Measurements from ENCODE around the gene PIK3C2G. TPM values are rescaled to one million over a fixed set of nuclear protein-coding genes. Genes with fewer than 3 reads are reported as not detected.

PIK3C2G gene
- total RNA-seq, 1 donor from 2014 or later = 2.7 TPM

DNA sequence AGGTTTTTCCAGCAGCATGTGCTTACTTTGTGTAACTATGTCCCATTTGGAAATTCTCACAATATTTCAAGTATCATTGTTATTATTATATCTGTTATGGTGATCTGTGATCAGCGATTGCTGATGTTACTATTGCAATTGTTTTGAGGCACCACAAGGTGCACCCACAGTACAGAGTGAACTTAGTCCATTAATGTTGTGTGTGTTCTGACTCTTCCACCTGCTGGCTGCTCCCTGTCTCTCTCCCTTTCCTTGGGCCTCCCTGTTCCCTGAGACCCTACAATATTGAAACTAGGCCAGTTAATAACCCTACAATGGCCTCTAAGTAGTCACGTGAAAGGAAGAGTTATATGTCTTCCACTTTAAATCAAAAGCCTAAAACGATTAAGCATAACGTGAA is 153.9 kb downstream of the PIK3C2G start:
- Mint-ChIP-seq H3K4me3 (no peak overlapping the region), H3K9me3 (peaks cover 4% of the 10 kb centered on the region), H3K27me3 (ENCODE audit: low read depth) (no peaks in the 10 kb centered on the region), H3K4me1 (peaks cover 29% of the 10 kb centered on the region), H3K27ac (no peak overlapping the region), H3K36me3 (no peaks in the 10 kb centered on the region)
- DNase-seq (ENCODE audit: low spot score in 2 of 2, unreplicated experiment in 2 of 2) = no peak
- TF ChIP-seq, protein P1, sequence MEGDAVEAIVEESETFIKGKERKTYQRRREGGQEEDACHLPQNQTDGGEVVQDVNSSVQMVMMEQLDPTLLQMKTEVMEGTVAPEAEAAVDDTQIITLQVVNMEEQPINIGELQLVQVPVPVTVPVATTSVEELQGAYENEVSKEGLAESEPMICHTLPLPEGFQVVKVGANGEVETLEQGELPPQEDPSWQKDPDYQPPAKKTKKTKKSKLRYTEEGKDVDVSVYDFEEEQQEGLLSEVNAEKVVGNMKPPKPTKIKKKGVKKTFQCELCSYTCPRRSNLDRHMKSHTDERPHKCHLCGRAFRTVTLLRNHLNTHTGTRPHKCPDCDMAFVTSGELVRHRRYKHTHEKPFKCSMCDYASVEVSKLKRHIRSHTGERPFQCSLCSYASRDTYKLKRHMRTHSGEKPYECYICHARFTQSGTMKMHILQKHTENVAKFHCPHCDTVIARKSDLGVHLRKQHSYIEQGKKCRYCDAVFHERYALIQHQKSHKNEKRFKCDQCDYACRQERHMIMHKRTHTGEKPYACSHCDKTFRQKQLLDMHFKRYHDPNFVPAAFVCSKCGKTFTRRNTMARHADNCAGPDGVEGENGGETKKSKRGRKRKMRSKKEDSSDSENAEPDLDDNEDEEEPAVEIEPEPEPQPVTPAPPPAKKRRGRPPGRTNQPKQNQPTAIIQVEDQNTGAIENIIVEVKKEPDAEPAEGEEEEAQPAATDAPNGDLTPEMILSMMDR (IDR thresholded peaks at IDR 0.05; ENCODE audit: unreplicated experiment) = no peak

DNA sequence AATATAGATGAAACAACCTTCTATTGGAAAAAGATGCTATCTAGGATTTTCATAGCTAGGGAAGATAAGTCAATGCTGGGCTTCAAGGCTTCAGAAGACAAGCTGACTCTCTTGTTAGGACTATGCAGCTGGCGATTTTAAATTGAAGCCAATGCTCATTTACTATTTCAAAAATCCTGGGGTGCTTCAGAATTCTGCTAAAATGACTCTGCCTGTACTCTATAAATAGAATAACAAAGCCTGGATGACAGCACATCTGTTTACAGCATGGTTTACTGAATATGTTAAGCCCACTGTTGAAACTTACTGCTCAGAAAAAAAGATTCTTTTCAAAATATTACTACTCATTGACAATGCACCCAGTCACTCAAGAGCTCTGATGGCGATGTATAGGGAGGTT is 155.1 kb downstream of the PIK3C2G start:
- no peak overlapping the region for H3K4me3 Mint-ChIP-seq
- no peaks in the 10 kb centered on the region for H3K36me3 Mint-ChIP-seq

DNA sequence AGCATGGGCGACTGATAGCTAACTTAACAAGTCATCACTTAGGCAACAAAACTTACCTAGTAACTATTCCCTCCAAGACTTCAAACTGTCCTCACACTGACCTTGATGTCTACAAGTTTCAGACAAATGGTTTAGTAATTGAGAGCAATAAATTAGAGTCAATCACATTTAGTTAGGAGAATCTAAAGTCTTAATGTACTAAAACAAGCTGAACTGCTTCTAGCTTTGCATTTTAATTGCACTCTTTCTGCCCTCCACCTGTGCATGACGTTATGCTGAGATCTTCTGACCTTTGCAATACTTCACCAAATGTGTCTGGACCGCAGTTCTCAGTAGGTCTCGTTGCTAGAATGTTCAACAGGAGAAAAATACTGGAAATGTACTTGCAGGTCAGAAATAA is 158.0 kb downstream of the PIK3C2G start:
- Mint-ChIP-seq H3K4me3 (no peak overlapping the region), H3K36me3 (no peaks in the 10 kb centered on the region), H3K9me3 (peaks cover 4% of the 10 kb centered on the region), H3K4me1 (peaks cover 27% of the 10 kb centered on the region), H3K27ac (no peak overlapping the region), H3K27me3 (ENCODE audit: low read depth) (no peaks in the 10 kb centered on the region)
- DNase-seq (ENCODE audit: low spot score in 2 of 2, unreplicated experiment in 2 of 2) = no peak
- TF ChIP-seq, protein P1 (IDR thresholded peaks at IDR 0.05; ENCODE audit: unreplicated experiment) = no peak

More for the DNA sequence above, 155.1 kb downstream of the PIK3C2G start:
- no peak for DNase-seq (ENCODE audit: low spot score in 2 of 2, unreplicated experiment in 2 of 2)
- Mint-ChIP-seq H3K27me3 (ENCODE audit: low read depth) (no peaks in the 10 kb centered on the region), H3K27ac (no peak overlapping the region), H3K4me1 (peaks cover 31% of the 10 kb centered on the region), H3K9me3 (peaks cover 4% of the 10 kb centered on the region)
- TF ChIP-seq, protein P1 (IDR thresholded peaks at IDR 0.05; ENCODE audit: unreplicated experiment) = no peak

DNA sequence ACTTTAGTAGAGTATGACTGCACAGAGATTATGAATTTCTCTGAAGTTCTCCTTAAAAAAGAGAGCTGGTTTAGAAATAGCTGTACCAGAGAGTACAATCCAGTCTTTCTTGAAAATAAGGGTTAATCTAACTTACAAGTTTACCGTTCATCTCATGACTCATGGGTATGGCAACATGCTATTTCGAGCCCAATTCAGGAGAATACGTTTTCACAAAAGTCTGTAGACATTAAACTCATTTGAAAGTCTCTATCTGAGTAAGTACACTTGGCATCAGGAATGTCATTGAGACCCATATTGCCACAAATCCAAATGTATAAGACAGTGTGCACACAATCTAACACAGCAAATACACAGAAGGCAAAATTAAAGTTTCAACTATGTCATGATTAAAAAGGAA is 160.5 kb downstream of the PIK3C2G start:
- DNase-seq (ENCODE audit: low spot score in 2 of 2, unreplicated experiment in 2 of 2) = no peak
- no peaks in the 10 kb centered on the region for H3K27me3 Mint-ChIP-seq (ENCODE audit: low read depth)
- TF ChIP-seq, protein P1 (IDR thresholded peaks at IDR 0.05; ENCODE audit: unreplicated experiment) = no peak
- no peak overlapping the region for H3K4me3 Mint-ChIP-seq
- H3K36me3 Mint-ChIP-seq = no peaks in the 10 kb centered on the region
- peaks cover 27% of the 10 kb centered on the region for H3K4me1 Mint-ChIP-seq
- H3K9me3 Mint-ChIP-seq = peaks cover 2% of the 10 kb centered on the region
- H3K27ac Mint-ChIP-seq = no peak overlapping the region

DNA sequence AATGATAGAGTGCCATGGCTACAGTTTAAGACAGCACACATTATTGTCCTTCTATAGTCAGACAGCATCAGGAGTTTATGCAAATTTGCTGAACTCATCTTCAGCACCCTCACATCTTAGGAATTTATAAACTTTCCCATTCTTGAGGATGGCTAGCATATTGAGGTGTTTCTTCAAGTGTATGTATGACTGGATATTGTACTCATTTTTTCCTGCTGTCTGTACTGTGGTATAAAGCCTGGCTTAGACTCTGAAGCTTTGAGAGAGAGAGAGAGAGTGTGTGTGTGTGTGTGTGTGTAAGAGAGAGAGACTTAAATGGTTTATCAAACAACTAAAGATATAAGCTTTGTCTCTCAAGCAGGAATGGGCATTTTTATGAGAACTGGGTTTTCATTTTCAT is 161.6 kb downstream of the PIK3C2G start:
- Mint-ChIP-seq H3K4me1 (peaks cover 27% of the 10 kb centered on the region), H3K9me3 (no peaks in the 10 kb centered on the region), H3K4me3 (no peak overlapping the region), H3K36me3 (no peaks in the 10 kb centered on the region), H3K27ac (no peak overlapping the region), H3K27me3 (ENCODE audit: low read depth) (no peaks in the 10 kb centered on the region)
- no peak for DNase-seq (ENCODE audit: low spot score in 2 of 2, unreplicated experiment in 2 of 2)
- TF ChIP-seq, protein P1 (IDR thresholded peaks at IDR 0.05; ENCODE audit: unreplicated experiment) = no peak

DNA sequence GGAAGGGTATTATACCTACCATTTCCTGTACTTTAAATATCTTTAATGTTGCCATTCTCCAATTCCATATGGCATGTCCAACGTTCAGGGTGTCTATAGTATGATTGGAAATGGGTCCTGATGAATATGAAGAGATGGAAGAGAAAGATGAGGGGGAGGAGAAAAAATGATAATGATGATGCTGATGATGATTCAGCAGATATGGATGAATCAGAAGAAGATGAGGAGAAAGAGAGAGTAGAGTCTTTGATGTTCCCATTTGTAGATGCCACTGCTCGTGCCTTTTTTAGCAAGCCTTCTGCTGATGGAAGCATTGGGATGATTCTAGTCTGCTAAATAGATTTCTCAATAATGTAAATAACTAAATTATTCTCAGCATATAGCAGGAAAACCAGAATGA is 163.5 kb downstream of the PIK3C2G start:
- Mint-ChIP-seq H3K27me3 (ENCODE audit: low read depth) (no peaks in the 10 kb centered on the region), H3K4me1 (peaks cover 22% of the 10 kb centered on the region), H3K27ac (no peak overlapping the region), H3K9me3 (no peaks in the 10 kb centered on the region), H3K36me3 (no peaks in the 10 kb centered on the region), H3K4me3 (no peak overlapping the region)
- TF ChIP-seq, protein P1 (IDR thresholded peaks at IDR 0.05; ENCODE audit: unreplicated experiment) = no peak
- no peak for DNase-seq (ENCODE audit: low spot score in 2 of 2, unreplicated experiment in 2 of 2)

Measured in mesothelial cell of epicardium (in vitro differentiated cells).